GM13976 (cell line): Measurements from ENCODE around the gene ERICH6.

Experiments
- DNase-seq: peaks from one replicate; pipeline ENCODE4 v3.0.0; 2012; ENCODE audit warnings: low spot score
- in situ Hi-C: fragments of 300-500 bp; cut with MboI; formaldehyde crosslinking; loops from one replicate; pipeline ENCODE4 v1.12.0; 2022; ENCODE audit warnings: low sequenced_read_pairs, mixed read lengths, inconsistent platforms; ENCODE audit not compliant: unreplicated experiment
- TF ChIP-seq, protein P1 (sequence below): IDR thresholded peaks from 2 replicates; pipeline ENCODE4 v1.5.1; 2012; ENCODE audit warnings: borderline replicate concordance, mild to moderate bottlenecking; ENCODE audit not compliant: insufficient read depth; ENCODE audit errors: extremely low read depth, missing control alignments, control extremely low read depth

The ERICH6 gene

DNA sequence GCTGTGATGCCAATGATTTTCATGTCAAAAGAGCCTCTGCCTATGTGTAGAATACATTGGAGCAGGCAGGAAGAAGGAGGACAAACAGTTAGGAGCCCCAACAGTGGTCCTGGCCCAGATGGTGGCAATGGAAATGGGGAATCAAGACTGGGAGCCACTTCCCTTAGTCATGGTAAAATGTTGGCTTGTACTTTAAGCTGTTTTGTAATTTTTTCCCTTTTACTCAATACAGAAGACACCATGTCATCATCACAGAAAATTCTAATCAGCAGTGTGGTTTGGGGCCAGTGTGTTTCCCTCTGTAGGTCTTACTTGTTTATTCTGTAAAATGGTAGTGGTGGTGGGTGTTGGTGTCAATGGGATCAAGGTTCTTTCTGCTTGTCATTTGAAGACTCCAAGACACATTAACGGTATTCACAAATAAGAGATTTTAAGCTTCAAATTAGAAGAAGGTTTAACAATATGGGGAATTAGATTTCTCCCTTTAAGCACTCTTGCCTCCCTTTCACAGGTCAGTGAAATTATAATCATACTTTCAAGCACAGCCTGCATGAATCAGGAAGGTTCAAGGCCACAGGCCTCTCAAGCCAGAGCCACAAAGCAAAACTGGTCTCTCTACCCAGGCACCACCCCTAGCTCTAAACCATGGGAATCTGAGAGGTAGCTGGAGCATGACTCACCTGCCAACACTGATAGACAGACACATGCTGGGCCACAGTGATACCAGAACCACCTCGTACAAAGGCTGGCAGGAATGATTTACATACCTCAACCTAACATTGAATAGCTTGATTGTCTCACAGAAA, 34.4 kb upstream of the ERICH6 start:
- TF ChIP-seq, protein P1, sequence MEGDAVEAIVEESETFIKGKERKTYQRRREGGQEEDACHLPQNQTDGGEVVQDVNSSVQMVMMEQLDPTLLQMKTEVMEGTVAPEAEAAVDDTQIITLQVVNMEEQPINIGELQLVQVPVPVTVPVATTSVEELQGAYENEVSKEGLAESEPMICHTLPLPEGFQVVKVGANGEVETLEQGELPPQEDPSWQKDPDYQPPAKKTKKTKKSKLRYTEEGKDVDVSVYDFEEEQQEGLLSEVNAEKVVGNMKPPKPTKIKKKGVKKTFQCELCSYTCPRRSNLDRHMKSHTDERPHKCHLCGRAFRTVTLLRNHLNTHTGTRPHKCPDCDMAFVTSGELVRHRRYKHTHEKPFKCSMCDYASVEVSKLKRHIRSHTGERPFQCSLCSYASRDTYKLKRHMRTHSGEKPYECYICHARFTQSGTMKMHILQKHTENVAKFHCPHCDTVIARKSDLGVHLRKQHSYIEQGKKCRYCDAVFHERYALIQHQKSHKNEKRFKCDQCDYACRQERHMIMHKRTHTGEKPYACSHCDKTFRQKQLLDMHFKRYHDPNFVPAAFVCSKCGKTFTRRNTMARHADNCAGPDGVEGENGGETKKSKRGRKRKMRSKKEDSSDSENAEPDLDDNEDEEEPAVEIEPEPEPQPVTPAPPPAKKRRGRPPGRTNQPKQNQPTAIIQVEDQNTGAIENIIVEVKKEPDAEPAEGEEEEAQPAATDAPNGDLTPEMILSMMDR: no peak
- DNase-seq: no peak
- in situ Hi-C loops: no loop called here

DNA sequence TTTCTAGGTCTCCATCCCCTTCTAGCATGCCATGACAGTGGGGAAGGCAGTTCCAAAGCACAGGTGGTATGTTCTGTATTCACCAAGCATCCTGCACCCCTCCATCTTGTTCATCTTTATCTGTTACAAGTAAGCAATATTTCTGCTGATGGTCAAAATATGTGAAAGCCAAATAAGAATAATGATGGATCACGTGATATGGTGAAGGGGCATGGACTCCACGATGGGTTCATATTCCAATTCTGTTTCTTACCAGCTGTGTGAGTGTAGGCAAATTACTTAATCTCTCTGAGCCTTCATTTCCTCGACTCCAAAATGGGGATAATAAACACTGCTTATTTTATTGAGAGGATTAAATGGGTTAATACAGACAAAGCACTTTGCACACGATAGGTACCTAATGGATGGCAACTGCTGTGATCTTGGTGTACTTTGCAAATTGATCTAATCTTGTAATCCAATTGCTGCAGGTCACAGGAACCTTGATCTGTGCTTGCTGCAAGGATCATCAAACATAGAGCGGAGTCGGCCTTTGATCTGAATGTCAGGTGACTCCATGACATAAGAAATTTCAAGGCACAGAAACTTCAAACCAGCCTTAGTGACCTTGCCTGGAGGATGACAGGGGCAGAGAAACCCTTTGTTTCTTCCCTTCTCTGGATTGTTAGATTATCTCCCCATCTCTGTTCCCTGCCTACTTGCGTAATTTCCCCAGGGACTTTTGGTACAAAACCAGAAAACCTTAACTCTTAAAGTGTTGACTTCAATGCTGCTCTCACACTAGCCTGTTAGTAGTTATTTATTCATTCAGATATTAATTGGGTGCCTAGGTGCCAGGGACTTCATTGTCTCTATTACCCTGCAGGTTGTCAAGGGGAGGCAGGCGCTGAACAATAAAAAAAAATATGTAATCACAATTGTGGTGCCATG, 33.4 kb upstream of the ERICH6 start:
- TF ChIP-seq, protein P1: no peak
- no peak for DNase-seq
- in situ Hi-C loops: no loop called here

DNA sequence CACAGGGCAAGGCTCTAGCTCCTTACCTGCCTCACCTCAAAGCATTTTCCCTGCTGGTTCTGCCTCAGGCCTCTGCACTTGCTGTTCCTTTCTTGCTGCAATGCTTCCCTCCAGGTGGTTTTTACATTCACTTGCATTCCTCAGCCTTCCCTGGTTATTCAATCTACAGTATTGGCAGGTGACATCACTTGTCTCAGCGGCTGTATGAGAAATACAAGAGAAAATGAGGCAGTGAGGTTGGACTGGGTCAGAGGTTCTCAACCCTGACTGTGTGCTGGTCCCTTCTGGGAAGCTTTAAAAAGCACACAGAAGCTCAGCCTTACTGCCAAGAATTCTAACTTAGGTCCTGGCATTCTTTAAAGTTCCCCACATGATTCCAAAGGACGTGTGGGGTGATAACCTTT, 32.6 kb upstream of the ERICH6 start:
- in situ Hi-C loops: no loop called here
- DNase-seq: no peak
- TF ChIP-seq, protein P1: no peak

DNA sequence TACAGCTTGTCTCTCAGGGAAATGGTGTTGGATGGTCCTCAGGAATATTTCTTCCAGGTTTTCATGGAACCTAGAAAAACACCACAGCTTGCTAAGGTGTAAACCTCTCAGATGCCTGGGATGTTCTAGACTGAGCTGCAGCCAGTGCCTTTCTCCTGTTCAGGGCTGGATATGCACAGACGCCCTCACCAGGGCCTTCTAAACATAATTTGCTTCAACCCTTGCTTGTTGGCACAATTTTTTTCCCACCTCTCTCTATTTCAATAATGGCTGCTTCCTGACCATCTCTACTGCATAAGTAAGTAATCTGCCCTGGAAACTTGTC, 31.0 kb upstream of the ERICH6 start:
- in situ Hi-C loops: no loop called here
- no peak for DNase-seq
- TF ChIP-seq, protein P1: no peak

DNA sequence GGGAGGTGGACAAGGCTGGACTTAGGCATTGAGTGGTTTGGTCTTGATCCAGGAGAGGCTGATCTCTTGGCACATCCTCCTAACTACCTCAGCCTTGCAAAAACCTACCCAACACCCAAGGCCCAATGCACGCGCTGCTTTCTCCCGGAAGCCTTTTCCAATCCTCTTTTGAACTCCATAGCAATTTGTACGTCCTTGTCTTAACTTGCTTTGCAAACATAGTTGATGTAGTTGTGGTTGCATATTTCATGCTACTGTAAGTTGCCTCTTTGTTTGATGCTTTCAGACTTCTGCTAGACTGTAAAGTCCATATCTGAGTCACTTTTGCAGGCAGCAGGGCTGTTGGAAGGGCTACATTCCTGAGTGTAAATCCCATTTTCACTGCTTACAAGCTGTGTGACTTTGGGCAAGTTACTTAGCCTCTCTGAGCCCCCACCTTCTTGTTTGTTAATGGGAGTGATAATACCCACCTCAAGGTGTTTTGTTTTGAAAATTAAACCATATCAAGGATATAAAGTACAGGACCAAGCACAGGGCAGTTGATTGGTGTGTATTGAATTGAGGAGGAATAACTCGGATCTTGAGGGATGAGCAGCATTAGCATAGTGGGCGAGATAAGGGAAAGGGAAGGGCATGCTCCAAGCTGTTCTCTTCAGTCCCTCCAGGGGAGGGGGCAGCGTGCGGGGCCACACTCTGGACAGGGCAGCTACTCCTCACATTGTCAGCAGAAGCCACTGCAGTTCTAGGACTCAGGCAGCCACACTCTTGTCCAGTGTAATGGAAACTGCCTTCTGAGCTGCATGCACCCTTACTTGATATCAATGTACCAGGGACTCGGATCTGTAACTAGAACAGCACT, 30.4 kb upstream of the ERICH6 start:
- DNase-seq: no peak
- TF ChIP-seq, protein P1: no peak
- in situ Hi-C loops: no loop called here

DNA sequence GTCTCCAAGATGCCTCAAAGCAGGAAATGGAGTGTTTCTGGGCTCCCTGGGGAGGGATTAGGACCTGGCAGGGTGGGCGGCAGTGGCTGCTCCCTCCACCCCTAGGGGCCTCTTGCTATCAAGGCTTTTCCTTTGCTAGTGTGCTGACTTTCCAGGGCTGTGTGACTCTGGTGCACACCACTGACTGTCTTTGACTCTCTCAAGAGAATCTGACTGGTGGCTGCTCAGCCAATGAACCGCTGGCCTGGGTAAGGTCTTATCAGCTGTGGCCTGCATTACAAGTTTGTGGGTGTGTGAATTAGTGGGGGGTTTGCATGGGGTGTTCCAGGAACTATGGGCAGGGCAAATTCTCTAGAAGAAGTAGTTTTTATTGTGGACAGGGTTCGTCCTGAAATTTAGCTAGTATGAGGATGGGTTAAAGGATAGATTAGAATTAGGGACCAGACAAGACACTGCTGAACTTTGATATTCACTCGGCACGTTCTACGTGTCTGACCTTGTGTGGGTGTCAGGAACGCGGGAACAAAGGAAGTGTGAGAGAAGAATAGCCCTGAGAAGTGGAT, 29.7 kb upstream of the ERICH6 start:
- TF ChIP-seq, protein P1: no peak
- no peak for DNase-seq
- in situ Hi-C loops: no loop called here
